COR-L47 (cell line): ENCODE measurements around the gene MAPKAP1.
"Not testable (repeated sequence)": the region's sequence is repeated elsewhere in the genome, so short reads cannot be mapped to it uniquely, and the experiment has no call there.

Experiments
- DNase-seq: peaks from one replicate; lab custom pipeline; 2025; lab: John Stamatoyannopoulos, UW

Gene MAPKAP1

DNA sequence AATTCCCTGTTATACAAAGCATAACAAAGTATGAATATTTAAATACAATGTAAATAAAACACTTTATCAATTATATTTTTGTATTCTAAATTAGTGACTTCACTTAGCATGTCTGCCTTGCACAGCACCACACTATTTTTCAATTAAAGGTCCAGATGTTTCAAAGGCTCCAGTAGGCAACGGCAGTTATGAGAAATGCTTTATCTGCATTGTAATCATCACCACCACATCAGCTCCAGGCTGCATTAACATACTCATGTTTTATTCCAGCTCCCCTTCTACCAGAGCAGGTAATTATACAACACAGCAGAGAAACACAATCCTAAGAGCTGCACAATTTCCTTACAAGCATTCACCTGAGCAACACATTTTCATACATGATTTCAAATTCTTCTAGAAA is 102.8 kb downstream of the MAPKAP1 start:
- DNase-seq: no peak

GRCh38 chr9:125603478-125604021 is 103.5 kb downstream of the MAPKAP1 start:
- no peak for DNase-seq

- no peak for DNase-seq
Observed at GRCh38 chr9:125601961-125602360, 105.0 kb downstream of the MAPKAP1 start.

DNA sequence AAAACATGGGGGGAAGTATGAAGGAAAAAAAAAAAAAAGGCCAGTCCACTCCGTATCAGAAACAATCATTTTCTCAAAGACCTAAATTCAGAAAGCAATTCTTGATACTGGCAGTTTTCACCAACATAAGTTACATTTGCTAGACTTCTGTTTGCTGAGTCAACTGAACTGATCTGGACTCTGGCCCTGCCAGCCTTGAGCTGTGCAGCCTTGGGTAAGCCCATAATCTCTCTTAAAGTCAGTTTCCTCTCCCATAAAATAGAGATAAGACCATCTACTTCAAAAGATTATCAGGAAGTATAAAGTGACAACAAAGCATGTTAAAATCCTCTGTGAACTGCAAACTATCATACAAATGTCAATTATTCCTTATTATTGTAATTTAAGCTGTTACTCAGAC is 106.8 kb downstream of the MAPKAP1 start:
- DNase-seq: no peak

GRCh38 chr9:125594223-125594610 is 112.8 kb downstream of the MAPKAP1 start:
- DNase-seq: no peak

DNA sequence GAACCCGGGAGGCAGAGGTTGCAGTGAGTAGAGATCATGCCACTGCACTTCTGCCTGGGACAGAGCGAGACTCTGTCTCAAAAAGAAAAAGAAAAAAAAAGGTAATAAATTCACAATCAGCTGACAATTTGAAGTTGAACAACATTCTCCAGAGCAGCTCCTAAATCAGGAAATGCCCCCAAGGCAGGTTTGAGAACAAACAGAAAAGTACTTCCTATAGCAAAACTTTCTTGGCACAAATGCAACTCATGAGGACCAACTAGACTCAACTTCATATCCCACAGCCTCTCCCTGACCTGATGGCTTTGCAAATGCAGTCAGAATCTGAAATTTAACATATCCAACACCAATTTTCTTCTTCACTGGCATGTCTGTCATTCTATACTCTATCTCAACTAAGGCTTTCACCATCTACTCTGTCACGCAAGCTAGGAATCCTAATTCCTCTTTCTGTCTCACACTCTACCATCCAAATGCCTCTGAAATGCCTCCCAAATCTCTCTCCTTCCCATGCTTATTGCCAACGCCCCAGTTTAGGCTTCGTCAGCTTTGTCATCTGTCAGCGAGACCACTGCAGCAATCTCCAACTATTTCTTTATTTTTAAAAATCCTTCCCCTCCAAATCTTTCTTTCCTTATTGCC is 113.3 kb downstream of the MAPKAP1 start:
- DNase-seq: no peak

- DNase-seq: no peak
Observed at GRCh38 chr9:125591888-125592287, 115.1 kb downstream of the MAPKAP1 start.

DNA sequence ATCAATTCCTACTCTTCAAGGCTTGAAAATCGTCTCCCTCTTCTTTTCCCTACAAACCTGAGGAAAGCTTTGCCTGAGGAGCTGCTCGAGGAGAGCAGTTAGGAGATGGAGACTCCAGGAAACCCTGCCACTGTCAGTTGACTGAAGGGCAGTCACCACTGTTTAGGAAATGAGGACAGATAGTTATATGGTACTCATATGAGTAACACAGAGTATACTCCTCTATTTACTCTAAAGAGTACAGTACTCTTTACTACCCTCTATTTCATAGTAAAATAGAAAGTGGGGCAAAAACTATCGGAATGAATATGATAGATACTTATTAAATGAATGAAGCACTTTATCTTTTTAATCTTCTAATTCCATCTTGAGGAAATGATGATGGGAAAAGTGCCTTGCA is 115.8 kb downstream of the MAPKAP1 start:
- no peak for DNase-seq

- no peak for DNase-seq
Observed at GRCh38 chr9:125589287-125589686, 117.7 kb downstream of the MAPKAP1 start.

- no peak for DNase-seq
Observed at GRCh38 chr9:125587819-125588460, 119.1 kb downstream of the MAPKAP1 start.

GRCh38 chr9:125586172-125586511 is 120.9 kb downstream of the MAPKAP1 start:
- no peak for DNase-seq

GRCh38 chr9:125585503-125586171 is 121.4 kb downstream of the MAPKAP1 start:
- DNase-seq: no peak

GRCh38 chr9:125580701-125581286 is 126.2 kb downstream of the MAPKAP1 start:
- no peak for DNase-seq

DNA sequence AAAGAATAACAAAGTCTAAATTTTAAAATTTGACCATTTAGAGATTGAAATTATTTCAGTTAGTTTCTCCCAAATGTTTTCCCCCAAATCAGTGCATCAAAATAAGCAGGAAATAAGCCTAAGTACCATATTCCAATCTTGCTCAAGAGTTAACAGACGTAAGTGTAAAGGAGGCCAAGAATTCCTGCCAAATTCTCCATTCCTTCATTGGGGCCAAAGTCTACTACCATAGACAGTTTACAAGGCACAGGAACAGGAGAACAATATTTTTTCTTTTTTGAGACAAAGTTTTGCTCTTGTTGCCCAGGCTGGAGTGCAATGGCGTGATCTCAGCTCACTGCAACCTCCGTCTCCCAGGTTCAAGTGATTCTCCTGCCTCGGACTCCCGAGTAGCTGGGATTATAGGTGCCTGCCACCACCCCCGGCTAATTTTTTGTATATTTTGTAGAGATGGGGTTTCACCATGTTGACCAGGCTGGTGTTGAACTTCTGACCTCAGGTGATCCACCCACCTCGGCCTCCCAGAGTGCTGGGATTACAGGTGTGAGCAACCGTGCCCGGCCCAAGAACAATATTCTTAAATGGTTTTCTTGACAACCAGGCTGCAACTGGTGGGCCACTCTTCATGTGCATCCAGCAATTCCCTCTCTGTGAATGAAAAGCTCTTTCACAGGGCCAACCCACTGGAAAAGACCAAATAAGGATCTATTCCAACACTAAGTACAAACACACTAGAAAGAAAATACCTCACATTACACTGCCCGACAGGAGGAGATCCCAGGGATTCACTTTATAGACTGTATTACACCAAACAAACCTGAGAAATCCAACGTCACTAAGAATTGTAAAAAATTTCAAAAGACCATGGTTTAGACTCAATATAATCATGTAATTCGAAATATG is 127.7 kb downstream of the MAPKAP1 start:
- no peak for DNase-seq

DNA sequence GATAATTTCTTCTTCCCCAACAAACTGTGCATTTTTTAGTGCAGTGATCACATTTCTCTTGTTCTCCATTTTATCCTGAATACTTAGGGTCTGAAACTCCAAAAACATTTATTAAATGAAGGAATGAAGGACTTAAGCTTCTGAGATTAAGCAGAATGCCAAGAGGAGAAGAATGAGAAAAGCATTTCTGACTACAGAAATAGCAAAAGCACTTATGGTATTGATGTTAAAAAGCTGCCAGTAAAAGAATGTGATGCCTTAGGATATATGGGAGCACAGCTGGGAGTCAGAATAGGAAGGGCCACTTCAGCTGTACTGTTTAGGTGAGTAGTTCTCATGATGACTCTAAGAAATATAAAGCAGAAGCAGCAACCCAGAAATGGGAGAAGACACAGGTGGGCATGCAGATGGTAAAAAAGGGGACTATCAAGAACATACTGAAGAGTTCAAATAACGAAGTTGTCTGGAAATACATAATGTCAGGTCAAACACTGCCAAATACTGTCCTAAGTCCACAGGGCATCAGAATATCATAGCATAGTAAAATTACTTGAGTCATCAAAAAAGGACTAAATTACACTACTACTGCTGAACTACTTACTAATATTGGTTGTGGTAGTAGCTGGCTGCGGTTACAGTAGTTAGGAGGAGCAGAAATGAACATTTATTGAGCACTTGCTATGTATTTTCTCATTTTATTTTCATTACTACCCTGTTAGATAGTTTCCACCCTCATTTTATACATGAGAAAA is 132.7 kb downstream of the MAPKAP1 start:
- DNase-seq: no peak

DNA sequence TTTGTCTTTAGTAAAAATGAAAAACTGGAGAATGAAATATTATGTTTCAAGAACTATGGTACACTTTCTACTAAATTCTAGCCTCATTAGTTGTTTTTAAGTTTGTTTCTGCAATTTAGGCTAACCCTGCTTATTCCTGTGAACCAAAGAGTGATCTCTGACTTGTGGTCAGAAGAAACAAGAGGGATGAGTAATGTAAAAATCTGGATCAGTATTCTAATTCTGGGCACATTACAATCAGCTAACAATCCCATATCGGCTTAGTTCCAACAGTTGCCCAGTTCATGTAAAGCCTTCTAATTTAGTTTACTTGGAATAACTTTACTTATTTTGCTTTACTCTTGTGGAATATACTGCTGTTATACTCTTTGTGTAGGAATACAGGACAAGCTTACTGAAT is 134.5 kb downstream of the MAPKAP1 start:
- DNase-seq: not testable (repeated sequence)

GRCh38 chr9:125571824-125572223 is 135.2 kb downstream of the MAPKAP1 start:
- not testable (repeated sequence) for DNase-seq

GRCh38 chr9:125570246-125570645 is 136.8 kb downstream of the MAPKAP1 start:
- no peak for DNase-seq

GRCh38 chr9:125568621-125569020 is 138.4 kb downstream of the MAPKAP1 start:
- DNase-seq: no peak

GRCh38 chr9:125566051-125566450 is 141.0 kb downstream of the MAPKAP1 start:
- not testable (repeated sequence) for DNase-seq

DNA sequence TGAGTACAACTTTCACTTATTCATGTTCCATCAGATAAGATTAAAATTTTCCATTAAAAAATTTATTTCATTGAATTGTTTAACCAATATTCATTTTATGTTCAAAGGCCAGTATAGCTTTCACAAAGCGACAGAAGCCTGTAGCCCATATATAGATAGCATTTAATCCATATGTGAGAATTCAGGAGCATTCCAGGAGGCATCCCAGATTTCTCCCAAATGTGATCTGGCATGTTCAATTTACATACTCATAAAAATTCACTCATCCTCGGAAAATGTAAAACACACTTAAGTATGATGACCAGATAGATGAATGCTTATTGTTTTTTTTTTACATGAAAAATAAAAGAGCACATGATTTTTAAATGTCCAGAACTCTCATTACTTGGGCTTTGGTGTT is 141.9 kb downstream of the MAPKAP1 start:
- no peak for DNase-seq
